ENCODE data around the gene TMED8. TPM values are rescaled to one million over a fixed set of nuclear protein-coding genes. Genes with fewer than 3 reads are reported as not detected.
A peak's percentile ranks its signal among the peaks of the same experiment; 100 is the strongest.
"Not testable (repeated sequence)": the region's sequence is repeated elsewhere in the genome, so short reads cannot be mapped to it uniquely, and the experiment has no call there.

Gene TMED8
- total RNA-seq, 1 experiment from 2014 or later = 21.2 TPM

DNA sequence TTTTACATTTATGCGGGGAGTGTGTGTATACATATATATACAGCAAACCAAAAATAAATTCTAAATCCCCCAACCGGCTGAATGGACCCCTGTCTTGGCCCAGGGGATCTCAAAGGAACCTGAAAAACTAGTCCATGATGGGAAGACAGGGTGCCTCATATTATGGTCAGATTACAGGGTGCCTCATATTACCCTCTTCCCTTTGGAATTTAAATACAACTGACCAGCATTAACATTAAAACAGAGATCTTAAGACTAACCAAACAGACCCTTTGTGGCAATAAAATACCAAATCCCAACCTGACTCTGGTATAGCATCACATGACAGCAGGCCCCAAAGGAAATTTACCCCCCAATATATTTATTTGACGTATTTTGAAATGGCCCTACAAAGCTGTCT, 39.0 kb downstream of the TMED8 start:
- Histone ChIP-seq H3K9me3 (ENCODE audit: control insufficient read depth in 1 of 2, insufficient read depth in 1 of 2, low read depth in 1 of 2, low read length in 2 of 2) (no peaks in the 10 kb centered on the region), H3K27ac (ENCODE audit: low read depth, low read length) (no peak overlapping the region), H2AFZ (ENCODE audit: low read depth, low read length, poor library complexity, severe bottlenecking) (no peak overlapping the region), H3K4me2 (ENCODE audit: low read length) (no peak overlapping the region), H3K36me3 (ENCODE audit: control insufficient read depth in 1 of 2, insufficient read depth in 2 of 2, low read length in 2 of 2) (peaks cover 0 to 10% of the 10 kb centered on the region in 2 experiments; a peak in 1 of 4 replicates), H3K9me2 (ENCODE audit: insufficient read depth) (no peaks in the 10 kb centered on the region), H3K4me1 (ENCODE audit: control insufficient read depth in 1 of 2, insufficient read depth in 2 of 2, low read length in 2 of 2) (no peaks in the 10 kb centered on the region), H4K20me1 (ENCODE audit: insufficient read depth) (no peaks in the 10 kb centered on the region), H3K4me3 (replicated peaks in 1 of 2; ENCODE audit: low read depth in 1 of 2, low read length in 2 of 2) (no peak overlapping the region), H3K79me2 (ENCODE audit: insufficient read depth, low read length) (no peaks in the 10 kb centered on the region), H3K27me3 (ENCODE audit: insufficient read depth, low read length) (no peaks in the 10 kb centered on the region), H3K9ac (ENCODE audit: low read length) (no peak overlapping the region)
- ChIA-PET POLR2A (no interaction called here), CTCF (no interaction called here), RAD21 (ENCODE audit: low non-redundant PET in 1 of 2, low total read pairs in 2 of 2, uncharacterized antibody in 2 of 2, unreplicated experiment in 2 of 2) (no interaction called here)
- BruUV-seq (replicated peaks) = TSS peak; percentile 15
- TF ChIP-seq YY1 (IDR thresholded peaks at IDR 0.05; ENCODE audit: extremely low read depth, insufficient replicate concordance, low read depth, low read length) (no peak), CBX3 (IDR thresholded peaks at IDR 0.05; ENCODE audit: low read depth) (no peak), RAD21 (IDR thresholded peaks at IDR 0.05; ENCODE audit: low read depth) (no peak), FOSL1 (IDR thresholded peaks at IDR 0.05; ENCODE audit: low read depth) (no peak), EZH2phosphoT487 (IDR thresholded peaks at IDR 0.05; ENCODE audit: borderline replicate concordance) (no peak), EZH2 (IDR thresholded peaks at IDR 0.05) (no peak), CEBPB (IDR thresholded peaks at IDR 0.05; ENCODE audit: low read depth) (no peak), TCF7L2 (IDR thresholded peaks at IDR 0.05; ENCODE audit: borderline replicate concordance, extremely low read depth, insufficient read depth, insufficient read length) (no peak), EGR1 (IDR thresholded peaks at IDR 0.05; ENCODE audit: low read depth) (no peak)
- TF ChIP-seq, protein P1, sequence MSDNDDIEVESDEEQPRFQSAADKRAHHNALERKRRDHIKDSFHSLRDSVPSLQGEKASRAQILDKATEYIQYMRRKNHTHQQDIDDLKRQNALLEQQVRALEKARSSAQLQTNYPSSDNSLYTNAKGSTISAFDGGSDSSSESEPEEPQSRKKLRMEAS (IDR thresholded peaks at IDR 0.05) = no peak
- no peak for DNase-seq (ENCODE audit: low read depth, low spot score)
- intact Hi-C loops (cut with micrococcal nuclease) = no loop called here
- no peak for ATAC-seq

DNA sequence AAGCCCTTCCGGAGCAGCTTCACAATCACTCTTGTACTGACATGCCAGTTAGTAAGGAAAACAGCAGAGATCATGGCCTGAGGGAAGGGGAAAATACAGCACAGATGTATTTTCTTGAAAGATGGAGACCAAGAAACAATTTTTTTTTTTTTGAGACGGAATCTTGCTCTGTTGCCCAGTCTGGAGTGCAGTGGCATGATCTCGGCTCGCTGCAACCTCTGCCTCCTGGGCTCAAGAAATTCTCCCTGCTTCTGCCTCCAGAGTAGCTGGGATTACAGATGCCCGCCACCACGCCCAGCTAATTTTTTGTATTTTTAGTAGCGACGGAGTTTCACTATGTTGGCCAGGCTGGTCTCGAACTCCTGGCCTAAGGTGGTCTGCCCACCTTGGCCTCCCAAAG, 39.6 kb downstream of the TMED8 start:
- H3K79me2 ChIP-seq (ENCODE audit: insufficient read depth, low read length); H2AFZ ChIP-seq (ENCODE audit: low read depth, low read length, poor library complexity, severe bottlenecking); ATAC-seq; H3K27me3 ChIP-seq (ENCODE audit: insufficient read depth, low read length); H3K9me2 ChIP-seq (ENCODE audit: insufficient read depth); DNase-seq (ENCODE audit: low read depth, low spot score); H3K4me2 ChIP-seq (ENCODE audit: low read length); BruUV-seq (replicated peaks); H3K27ac ChIP-seq (ENCODE audit: low read depth, low read length); H3K4me1 ChIP-seq (ENCODE audit: control insufficient read depth in 1 of 2, insufficient read depth in 2 of 2, low read length in 2 of 2); H3K9ac ChIP-seq (ENCODE audit: low read length); CTCF ChIA-PET; H4K20me1 ChIP-seq (ENCODE audit: insufficient read depth); POLR2A ChIA-PET; intact Hi-C loops (cut with micrococcal nuclease); H3K9me3 ChIP-seq (ENCODE audit: control insufficient read depth in 1 of 2, insufficient read depth in 1 of 2, low read depth in 1 of 2, low read length in 2 of 2); RAD21 ChIA-PET (ENCODE audit: low non-redundant PET in 1 of 2, low total read pairs in 2 of 2, uncharacterized antibody in 2 of 2, unreplicated experiment in 2 of 2); H3K4me3 ChIP-seq (replicated peaks in 1 of 2; ENCODE audit: low read depth in 1 of 2, low read length in 2 of 2): not testable (repeated sequence)
- peaks cover 0 to 10% of the 10 kb centered on the region in 2 experiments; a peak in 1 of 4 replicates for H3K36me3 ChIP-seq (ENCODE audit: control insufficient read depth in 1 of 2, insufficient read depth in 2 of 2, low read length in 2 of 2)

Data from HCT116 (cell line).